Vagina (tissue), 2 donors: ENCODE results near the gene DACH1. TPM values are rescaled to one million over a fixed set of nuclear protein-coding genes. Genes with fewer than 3 reads are reported as not detected.

Source experiments
- DNase-seq, 2 donors: peaks; one replicate each; pipeline ENCODE4 v3.0.0-alpha.2; 2017; ENCODE audit errors: extremely low spot score in 2 of 2
- H3K27ac ChIP-seq: fragments of 200-600 bp; sonication (generic); one replicate; pipeline ENCODE4 v1.5.1; 2019
- H3K27me3 ChIP-seq: fragments of 200-600 bp; sonication (generic); one replicate; pipeline ENCODE4 v1.5.1; 2019
- H3K36me3 ChIP-seq, 2 donors: fragments of 200-600 bp; sonication (generic); one replicate each; pipeline ENCODE4 v1.5.1; 2017 to 2019
- H3K4me1 ChIP-seq: fragments of 200-600 bp; sonication (generic); one replicate; pipeline ENCODE4 v1.5.1; 2019
- H3K4me3 ChIP-seq, 2 donors: fragments of 200-600 bp; sonication (generic); 1 replicate in 1 of 2; 2 replicates in 1 of 2; pipeline ENCODE4 v1.5.1; 2016 to 2019
- H3K9me3 ChIP-seq: fragments of 200-600 bp; sonication (generic); one replicate; pipeline ENCODE4 v1.5.1; 2019
- POLR2A ChIP-seq, 2 donors: fragments of 450-650 bp; IDR thresholded peaks; one replicate each; pipeline ENCODE4 v1.6.1; 2017; ENCODE audit warnings: antibody characterized with exemption in 2 of 2, mild to moderate bottlenecking in 2 of 2, moderate library complexity in 2 of 2
- POLR2AphosphoS5 ChIP-seq, 2 donors: sonication (generic); formaldehyde crosslinking; IDR thresholded peaks; one replicate each; pipeline ENCODE4 v1.9.0; 2017; ENCODE audit warnings: antibody characterized with exemption in 2 of 2, mild to moderate bottlenecking in 2 of 2, low read depth in 1 of 2; ENCODE audit not compliant: insufficient read depth in 1 of 2
- intact Hi-C: fragments of 100-400 bp; cut with DNase I; formaldehyde crosslinking; loops from one replicate; pipeline ENCODE4 v1.15.1; 2023
- total RNA-seq: library from RNA; depleted of rRNA; stranded (reverse); fragments of >200 nt; gene quantifications from one replicate; pipeline ENCODE4 v1.2.3, GENCODE V29; 2016
- TF ChIP-seq, protein P1 (sequence below), 3 experiments: fragments of 450-650 bp in 2 of 3; fragments of 200-600 bp in 1 of 3; sonication (generic) in 1 of 3; IDR thresholded peaks; one replicate each; pipeline ENCODE4 v1.5.1; 2017 to 2019; ENCODE audit warnings: antibody characterized with exemption in 3 of 3, mild to moderate bottlenecking in 2 of 3, moderate library complexity in 2 of 3

Gene DACH1
- total RNA-seq, 1 donor from 2014 or later: 7.9 TPM

DNA sequence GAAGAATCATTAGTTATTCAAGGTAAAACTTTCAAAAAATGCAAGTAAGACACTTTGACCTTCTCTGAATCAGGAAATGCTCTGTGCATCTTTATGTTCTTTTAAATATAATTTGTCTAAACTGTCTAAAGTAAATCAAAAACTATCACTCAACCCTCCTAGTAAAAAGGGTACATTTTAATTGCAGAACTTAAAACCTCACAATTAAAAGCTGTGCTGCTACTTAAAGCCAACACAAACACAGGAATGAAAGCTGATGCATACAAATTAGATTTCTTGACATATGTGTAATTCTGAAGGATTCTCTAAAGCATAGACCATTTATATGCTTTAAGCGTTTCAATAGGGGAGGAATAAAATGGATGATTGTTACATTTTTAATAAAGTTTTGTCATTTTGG is 58.3 kb downstream of the DACH1 start:
- Histone ChIP-seq H3K27ac (no peak overlapping the region), H3K4me1 (no peaks in the 10 kb centered on the region), H3K9me3 (no peaks in the 10 kb centered on the region), H3K36me3 (no peaks in the 10 kb centered on the region), H3K27me3 (no peaks in the 10 kb centered on the region), H3K4me3 (no peak overlapping the region)
- intact Hi-C loops: no loop called here
- TF ChIP-seq POLR2A (IDR thresholded peaks at IDR 0.05) (no peak), POLR2AphosphoS5 (IDR thresholded peaks at IDR 0.05; ENCODE audit: insufficient read depth in 1 of 2, low read depth in 1 of 2) (no peak)
- TF ChIP-seq, protein P1, sequence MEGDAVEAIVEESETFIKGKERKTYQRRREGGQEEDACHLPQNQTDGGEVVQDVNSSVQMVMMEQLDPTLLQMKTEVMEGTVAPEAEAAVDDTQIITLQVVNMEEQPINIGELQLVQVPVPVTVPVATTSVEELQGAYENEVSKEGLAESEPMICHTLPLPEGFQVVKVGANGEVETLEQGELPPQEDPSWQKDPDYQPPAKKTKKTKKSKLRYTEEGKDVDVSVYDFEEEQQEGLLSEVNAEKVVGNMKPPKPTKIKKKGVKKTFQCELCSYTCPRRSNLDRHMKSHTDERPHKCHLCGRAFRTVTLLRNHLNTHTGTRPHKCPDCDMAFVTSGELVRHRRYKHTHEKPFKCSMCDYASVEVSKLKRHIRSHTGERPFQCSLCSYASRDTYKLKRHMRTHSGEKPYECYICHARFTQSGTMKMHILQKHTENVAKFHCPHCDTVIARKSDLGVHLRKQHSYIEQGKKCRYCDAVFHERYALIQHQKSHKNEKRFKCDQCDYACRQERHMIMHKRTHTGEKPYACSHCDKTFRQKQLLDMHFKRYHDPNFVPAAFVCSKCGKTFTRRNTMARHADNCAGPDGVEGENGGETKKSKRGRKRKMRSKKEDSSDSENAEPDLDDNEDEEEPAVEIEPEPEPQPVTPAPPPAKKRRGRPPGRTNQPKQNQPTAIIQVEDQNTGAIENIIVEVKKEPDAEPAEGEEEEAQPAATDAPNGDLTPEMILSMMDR (IDR thresholded peaks at IDR 0.05): no peak
- no peak for DNase-seq

DNA sequence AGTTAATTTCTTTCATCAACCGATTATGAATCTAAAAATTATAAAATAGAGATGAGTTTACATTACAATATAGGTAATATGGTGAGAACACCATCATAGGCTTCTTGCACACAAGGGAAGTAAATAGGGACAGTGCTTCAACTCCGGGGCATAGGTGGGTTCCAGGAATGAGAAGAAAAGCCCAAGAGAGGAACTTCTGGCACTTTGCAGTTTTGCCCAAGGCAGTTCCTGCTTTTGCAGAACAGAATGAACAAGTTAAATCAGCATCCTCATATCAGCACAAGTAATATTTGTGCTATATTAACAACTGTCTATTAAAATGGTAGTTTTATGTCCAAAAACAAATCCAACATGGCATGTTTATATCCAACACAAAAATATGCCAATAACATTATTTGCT is 60.1 kb downstream of the DACH1 start:
- no peaks in the 10 kb centered on the region for H3K4me1 ChIP-seq
- no peak for DNase-seq
- H3K36me3 ChIP-seq: no peaks in the 10 kb centered on the region
- intact Hi-C loops: no loop called here
- no peak overlapping the region for H3K27ac ChIP-seq
- no peaks in the 10 kb centered on the region for H3K9me3 ChIP-seq
- H3K4me3 ChIP-seq: no peak overlapping the region
- H3K27me3 ChIP-seq: no peaks in the 10 kb centered on the region
- no peak for TF ChIP-seq POLR2AphosphoS5 (IDR thresholded peaks at IDR 0.05; ENCODE audit: insufficient read depth in 1 of 2, low read depth in 1 of 2)
- TF ChIP-seq POLR2A (IDR thresholded peaks at IDR 0.05): no peak
- TF ChIP-seq, protein P1 (IDR thresholded peaks at IDR 0.05): no peak

DNA sequence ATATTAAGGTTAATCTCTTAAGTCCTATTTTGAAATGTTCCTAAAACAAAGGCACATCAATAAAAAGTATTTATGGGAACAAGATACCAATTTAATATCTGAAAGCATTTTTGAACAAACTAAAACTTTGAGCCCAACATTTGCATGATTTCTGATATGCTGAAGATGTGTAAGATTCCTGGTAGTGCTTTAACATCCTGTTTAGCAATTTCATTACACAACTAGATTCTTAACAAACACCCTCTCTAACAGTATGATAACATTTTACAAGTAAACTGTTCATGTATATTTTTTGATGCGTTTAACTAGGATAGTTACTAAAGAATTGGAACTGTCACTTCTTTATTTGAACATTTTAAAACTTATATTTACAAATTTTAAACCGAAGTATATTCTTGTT is 63.9 kb downstream of the DACH1 start:
- TF ChIP-seq POLR2A (IDR thresholded peaks at IDR 0.05): no peak
- TF ChIP-seq, protein P1 (IDR thresholded peaks at IDR 0.05): no peak
- no peak for TF ChIP-seq POLR2AphosphoS5 (IDR thresholded peaks at IDR 0.05; ENCODE audit: insufficient read depth in 1 of 2, low read depth in 1 of 2)
- H3K4me1 ChIP-seq: no peaks in the 10 kb centered on the region
- DNase-seq: no peak
- H3K9me3 ChIP-seq: no peaks in the 10 kb centered on the region
- no peak overlapping the region for H3K27ac ChIP-seq
- intact Hi-C loops: no loop called here
- H3K4me3 ChIP-seq: no peak overlapping the region
- H3K36me3 ChIP-seq: no peaks in the 10 kb centered on the region
- no peaks in the 10 kb centered on the region for H3K27me3 ChIP-seq

DNA sequence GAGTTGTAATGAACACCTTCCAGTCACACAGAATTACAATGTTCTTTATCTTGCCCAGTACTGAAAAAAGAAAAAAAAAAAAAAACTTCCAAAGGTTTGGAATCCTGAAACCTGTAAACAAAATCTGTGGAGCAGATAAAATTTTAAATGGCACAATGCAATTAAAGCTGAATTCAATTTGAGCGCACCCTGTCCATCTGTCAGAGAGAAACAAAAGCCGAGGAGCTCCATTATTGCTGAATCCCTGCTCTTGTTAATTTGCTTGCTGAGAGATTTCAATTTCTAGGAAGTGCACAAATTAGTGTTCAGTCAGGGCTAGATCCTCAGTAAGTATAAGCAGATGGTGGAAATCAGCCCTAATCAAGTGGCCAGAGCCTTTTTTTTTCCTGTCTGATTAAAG is 65.2 kb downstream of the DACH1 start:
- TF ChIP-seq, protein P1 (IDR thresholded peaks at IDR 0.05): no peak
- TF ChIP-seq POLR2AphosphoS5 (IDR thresholded peaks at IDR 0.05; ENCODE audit: insufficient read depth in 1 of 2, low read depth in 1 of 2): no peak
- TF ChIP-seq POLR2A (IDR thresholded peaks at IDR 0.05): no peak
- no peaks in the 10 kb centered on the region for H3K4me1 ChIP-seq
- intact Hi-C loops: no loop called here

DNA sequence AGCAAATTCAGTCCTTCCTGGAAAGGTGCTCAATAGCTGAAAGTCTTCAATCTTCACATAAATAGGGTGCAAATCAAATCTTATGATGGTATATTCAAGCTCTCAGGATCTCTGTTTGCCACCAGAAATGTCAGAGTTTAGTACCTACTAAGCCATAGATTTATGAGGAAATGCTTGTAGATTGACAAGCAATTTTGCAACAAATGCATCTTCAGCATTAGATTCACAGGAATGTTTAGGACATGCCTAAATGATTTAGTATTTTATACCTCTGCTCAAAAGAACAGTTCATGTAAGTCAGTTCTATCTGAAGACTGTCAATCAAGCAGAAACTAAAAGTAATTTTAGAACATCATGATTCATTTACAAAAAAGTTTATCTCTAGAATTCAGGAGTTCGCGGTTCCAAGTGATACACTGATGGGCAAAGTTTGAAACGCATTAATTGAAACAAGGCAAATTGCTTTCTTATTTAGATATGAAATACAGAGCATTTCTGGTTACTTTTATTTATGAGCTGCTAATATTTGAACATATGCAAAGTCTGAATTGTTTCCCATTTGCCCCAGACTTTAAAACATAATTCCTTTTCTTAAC is 65.7 kb downstream of the DACH1 start:
- DNase-seq: no peak
- Histone ChIP-seq H3K4me1 (no peaks in the 10 kb centered on the region), H3K4me3 (no peak overlapping the region), H3K27me3 (no peaks in the 10 kb centered on the region), H3K27ac (no peak overlapping the region), H3K36me3 (no peaks in the 10 kb centered on the region), H3K9me3 (no peaks in the 10 kb centered on the region)
- intact Hi-C loops: no loop called here
- TF ChIP-seq, protein P1 (IDR thresholded peaks at IDR 0.05): no peak
- TF ChIP-seq POLR2AphosphoS5 (IDR thresholded peaks at IDR 0.05; ENCODE audit: insufficient read depth in 1 of 2, low read depth in 1 of 2): no peak
- TF ChIP-seq POLR2A (IDR thresholded peaks at IDR 0.05): no peak

More for the DNA sequence above, 65.2 kb downstream of the DACH1 start:
- H3K9me3 ChIP-seq: no peaks in the 10 kb centered on the region
- no peak for DNase-seq
- H3K4me3 ChIP-seq: no peak overlapping the region
- no peak overlapping the region for H3K27ac ChIP-seq
- no peaks in the 10 kb centered on the region for H3K36me3 ChIP-seq
- no peaks in the 10 kb centered on the region for H3K27me3 ChIP-seq
